ENCODE results near the gene PPP1R1C. TPM values are rescaled to one million over a fixed set of nuclear protein-coding genes. Genes with fewer than 3 reads are reported as not detected.

The PPP1R1C gene
- total and polyA plus RNA-seq, 2 experiments from 2014 or later = 3.5 to 18.8 TPM

DNA sequence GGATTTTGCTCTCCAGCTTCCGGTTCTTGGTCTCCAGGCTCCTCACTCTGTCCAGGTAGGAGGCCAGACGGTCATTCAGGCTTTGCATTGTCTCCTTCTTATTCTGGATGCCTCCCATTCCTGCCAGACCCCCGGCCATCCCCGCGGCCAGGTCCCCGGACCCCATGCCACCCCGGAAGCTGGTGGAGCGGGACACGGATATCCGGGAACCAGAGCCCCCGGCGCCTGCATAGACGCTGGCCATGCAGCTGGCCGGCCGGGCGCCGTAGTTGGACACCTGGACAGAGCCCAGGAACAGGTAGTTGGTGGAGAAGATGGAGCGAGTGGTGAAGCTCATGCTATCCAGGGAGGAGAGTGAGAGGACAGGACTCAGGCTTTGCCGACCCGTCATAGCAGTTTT lies 23.5 kb upstream of the PPP1R1C start:
- Histone ChIP-seq H3K27me3 (ENCODE audit: insufficient read depth) (no peaks in the 10 kb centered on the region), H3K27ac (ENCODE audit: low read depth) (no peak overlapping the region), H3K4me2 (no peak overlapping the region), H3K9me2 (ENCODE audit: insufficient read depth) (no peaks in the 10 kb centered on the region), H3F3A (replicated peaks; ENCODE audit: low read depth) (no peaks in the 10 kb centered on the region), H3K4me1 (ENCODE audit: insufficient read depth) (no peaks in the 10 kb centered on the region), H3K79me2 (replicated peaks; ENCODE audit: insufficient read depth) (no peaks in the 10 kb centered on the region), H4K20me1 (replicated peaks; ENCODE audit: insufficient read depth) (no peaks in the 10 kb centered on the region), H2AFZ (no peak overlapping the region), H3K36me3 (ENCODE audit: insufficient read depth) (no peaks in the 10 kb centered on the region), H3K4me3 (no peak overlapping the region)
- Mint-ChIP-seq H3K27me3 (ENCODE audit: insufficient read depth, low read depth, poor library complexity) (no peaks in the 10 kb centered on the region), H3K27ac (no peak overlapping the region), H3K4me1 (peaks cover 3% of the 10 kb centered on the region; the same call in 1 of the 3 replicates), H3K4me3 (no peak overlapping the region), H3K9me3 (peaks cover 2% of the 10 kb centered on the region; the same call in 1 of the 3 replicates), H3K36me3 (ENCODE audit: low read depth) (no peaks in the 10 kb centered on the region)
- DNase-seq (ENCODE audit: low spot score) = no peak
- TF ChIP-seq POLR2AphosphoS5 (IDR thresholded peaks at IDR 0.05; ENCODE audit: low read depth) (no peak), STAT1 (IDR thresholded peaks at IDR 0.05; ENCODE audit: unreplicated experiment) (no peak), NANOG (IDR thresholded peaks at IDR 0.05; ENCODE audit: borderline replicate concordance) (no peak), JUNB (IDR thresholded peaks at IDR 0.05; ENCODE audit: unreplicated experiment) (no peak), ZNF114 (CRISPR knock-in tag; IDR thresholded peaks at IDR 0.05) (no peak), ZNF462 (CRISPR knock-in tag; IDR thresholded peaks at IDR 0.05) (no peak), CREB1 (CRISPR knock-in tag; IDR thresholded peaks at IDR 0.05; ENCODE audit: low read depth) (no peak), CTCF (conservative IDR thresholded peaks at IDR 0.05; ENCODE audit: low read depth in 2 of 2) (no peak)
- TF ChIP-seq, protein P1, sequence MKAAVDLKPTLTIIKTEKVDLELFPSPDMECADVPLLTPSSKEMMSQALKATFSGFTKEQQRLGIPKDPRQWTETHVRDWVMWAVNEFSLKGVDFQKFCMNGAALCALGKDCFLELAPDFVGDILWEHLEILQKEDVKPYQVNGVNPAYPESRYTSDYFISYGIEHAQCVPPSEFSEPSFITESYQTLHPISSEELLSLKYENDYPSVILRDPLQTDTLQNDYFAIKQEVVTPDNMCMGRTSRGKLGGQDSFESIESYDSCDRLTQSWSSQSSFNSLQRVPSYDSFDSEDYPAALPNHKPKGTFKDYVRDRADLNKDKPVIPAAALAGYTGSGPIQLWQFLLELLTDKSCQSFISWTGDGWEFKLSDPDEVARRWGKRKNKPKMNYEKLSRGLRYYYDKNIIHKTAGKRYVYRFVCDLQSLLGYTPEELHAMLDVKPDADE (IDR thresholded peaks at IDR 0.05) = no peak
- ATAC-seq = no peak

Data from GM23338 (cell line).